Uterus (tissue), 2 donors: ENCODE results near the gene VSTM4.

ENCODE experiments used
- CTCF ChIP-seq, 4 experiments: fragments of 200-600 bp in 2 of 4; fragments of 450-650 bp in 2 of 4; sonication (generic) in 2 of 4; IDR thresholded peaks; one replicate each; pipeline ENCODE4 v1.5.1; 2016 to 2019; ENCODE audit warnings: antibody characterized with exemption in 4 of 4, mild to moderate bottlenecking in 2 of 4, moderate library complexity in 1 of 4
- POLR2A ChIP-seq, 2 donors: fragments of 450-650 bp; IDR thresholded peaks; one replicate each; pipeline ENCODE4 v1.6.1; 2016; ENCODE audit warnings: antibody characterized with exemption in 2 of 2, mild to moderate bottlenecking in 1 of 2, moderate library complexity in 1 of 2

GRCh38 chr10:49080071-49080470 lies 35.3 kb downstream of the VSTM4 start:
- TF ChIP-seq POLR2A (IDR thresholded peaks at IDR 0.05), result no peak
- no peak for TF ChIP-seq CTCF (IDR thresholded peaks at IDR 0.05)
